K562 (cell line): ENCODE results near the gene L3MBTL1.

Experiments
- ATF3 ChIP-seq, 2 experiments: fragments of 450-650 bp in 1 of 2; sonication (generic) in 1 of 2; formaldehyde crosslinking in 1 of 2; IDR thresholded peaks in 1 of 2; conservative IDR thresholded peaks in 1 of 2; 2 replicates each; pipeline versions ENCODE4 v1.6.1 to v1.8.1; 2016 to 2023; ENCODE audit warnings: mild to moderate bottlenecking in 2 of 2, moderate library complexity in 2 of 2, inconsistent platforms in 1 of 2, missing genetic modification reagents in 1 of 2
- BRD4 ChIP-seq: fragments of 200-600 bp; sonication (generic); IDR thresholded peaks from 2 replicates; pipeline ENCODE4 v1.6.1; 2017; ENCODE audit warnings: inconsistent platforms
- CTCF ChIP-seq, 3 experiments: IDR thresholded peaks in 2 of 3; conservative IDR thresholded peaks in 1 of 3; 2 replicates each; pipeline ENCODE4 v1.5.1; 2011 to 2012; ENCODE audit warnings: low read length in 3 of 3, mild to moderate bottlenecking in 3 of 3, control low read depth in 2 of 3, improper control_type of control experiment in 1 of 3, inconsistent platforms in 1 of 3, low read depth in 1 of 3, mixed read lengths in 1 of 3, moderate library complexity in 1 of 3; ENCODE audit not compliant: insufficient read depth in 2 of 3
- DPF2 ChIP-seq: fragments of 450-650 bp; IDR thresholded peaks from 2 replicates; pipeline ENCODE4 v1.6.1; 2016
- HDAC3 ChIP-seq: fragments of 450-650 bp; IDR thresholded peaks from 2 replicates; pipeline ENCODE4 v1.6.1; 2018; ENCODE audit warnings: borderline replicate concordance, mild to moderate bottlenecking, moderate library complexity; ENCODE audit not compliant: partially characterized antibody
- KLF16 ChIP-seq: IDR thresholded peaks from 2 replicates; pipeline ENCODE4 v1.6.1; 2016; ENCODE audit warnings: antibody characterized with exemption
- MAZ ChIP-seq, 2 experiments: fragments of 450-650 bp in 1 of 2; sonication (generic) in 1 of 2; formaldehyde crosslinking; IDR thresholded peaks in 1 of 2; conservative IDR thresholded peaks in 1 of 2; 2 replicates each; pipeline versions ENCODE4 v1.4.0 to v1.5.0; 2020; ENCODE audit warnings: mild to moderate bottlenecking in 1 of 2, missing genetic modification reagents in 1 of 2
- MYBL2 ChIP-seq, 2 experiments: fragments of 450-650 bp in 1 of 2; sonication (generic) in 1 of 2; formaldehyde crosslinking in 1 of 2; IDR thresholded peaks; 2 replicates each; pipeline versions ENCODE4 v1.6.1 to v1.8.1; 2017 to 2022; ENCODE audit warnings: borderline replicate concordance in 1 of 2, inconsistent platforms in 1 of 2, low read depth in 1 of 2, mild to moderate bottlenecking in 1 of 2, missing genetic modification reagents in 1 of 2, moderate library complexity in 1 of 2
- NR2F6 ChIP-seq: fragments of 450-650 bp; formaldehyde crosslinking; IDR thresholded peaks from 2 replicates; pipeline ENCODE4 v1.4.0; 2020; ENCODE audit warnings: mild to moderate bottlenecking
- NR3C1 ChIP-seq: sonication (generic); formaldehyde crosslinking; IDR thresholded peaks from 2 replicates; pipeline ENCODE4 v1.8.1; 2022; ENCODE audit warnings: missing genetic modification reagents
- POLR2A ChIP-seq: fragments of 450-650 bp; conservative IDR thresholded peaks from 2 replicates; pipeline ENCODE4 v1.6.1; 2016
- ZNF224 ChIP-seq: sonication (generic); formaldehyde crosslinking; IDR thresholded peaks from 2 replicates; pipeline ENCODE4 v1.8.0; 2022; ENCODE audit warnings: mild to moderate bottlenecking, missing genetic modification reagents
- ZNF232 ChIP-seq: sonication (generic); formaldehyde crosslinking; IDR thresholded peaks from 2 replicates; pipeline ENCODE4 v1.8.0; 2022; ENCODE audit warnings: mild to moderate bottlenecking, missing genetic modification reagents
- ZNF398 ChIP-seq: fragments of 250-450 bp; sonication (Bioruptor Pico); IDR thresholded peaks from 2 replicates; pipeline ENCODE4 v1.8.0; 2021; ENCODE audit warnings: moderate library complexity, mild to moderate bottlenecking, inconsistent platforms

- no peak for TF ChIP-seq MAZ (CRISPR knock-in tag; conservative IDR thresholded peaks at IDR 0.05 in 1 of 2, IDR thresholded peaks at IDR 0.05 in 1 of 2)
- no peak for TF ChIP-seq CTCF (IDR thresholded peaks at IDR 0.05 in 2 of 3, conservative IDR thresholded peaks at IDR 0.05 in 1 of 3; ENCODE audit: insufficient read depth in 2 of 3, low read depth in 1 of 3, low read length in 3 of 3)
- TF ChIP-seq ZNF398 (CRISPR knock-in tag) = no peak
- TF ChIP-seq BRD4 = no peak
- TF ChIP-seq KLF16 = peak; percentile 81
- peak; percentile 90 for TF ChIP-seq ATF3 (IDR thresholded peaks at IDR 0.05)
- TF ChIP-seq ATF3 (CRISPR knock-in tag; conservative IDR thresholded peaks at IDR 0.05) = no peak; the same call in 1 of the 2 replicates
- peak; percentile 59 for TF ChIP-seq HDAC3
- no peak for TF ChIP-seq ZNF232 (CRISPR knock-in tag)
- no peak for TF ChIP-seq NR3C1 (CRISPR knock-in tag)
- no peak for TF ChIP-seq MYBL2 (IDR thresholded peaks at IDR 0.05; ENCODE audit: low read depth)
- TF ChIP-seq MYBL2 (CRISPR knock-in tag; IDR thresholded peaks at IDR 0.05; ENCODE audit: borderline replicate concordance) = no peak
- peak; percentile 78 for TF ChIP-seq DPF2
- TF ChIP-seq ZNF224 (CRISPR knock-in tag) = no peak
- TF ChIP-seq POLR2A = no peak
- TF ChIP-seq NR2F6 (CRISPR knock-in tag) = no peak
Measured at GRCh38 chr20:43583982-43584432, 76.5 kb downstream of the L3MBTL1 start.
